Osteocyte (in vitro differentiated cells): ENCODE data around the gene ATRIP. TPM values are rescaled to one million over a fixed set of nuclear protein-coding genes. Genes with fewer than 3 reads are reported as not detected.

Experiments used
- DNase-seq: peaks from one replicate; pipeline ENCODE4 v3.0.0; 2021; ENCODE audit warnings: mixed read lengths; ENCODE audit not compliant: unreplicated experiment; ENCODE audit errors: extremely low spot score
- H3K27ac Mint-ChIP-seq: one replicate; pipeline ENCODE4 v1.8.0; 2021; ENCODE audit warnings: mild to moderate bottlenecking, mixed read lengths; ENCODE audit not compliant: unreplicated experiment
- H3K27me3 Mint-ChIP-seq: one replicate; pipeline ENCODE4 v1.8.0; 2021; ENCODE audit warnings: mixed read lengths; ENCODE audit not compliant: unreplicated experiment
- H3K36me3 Mint-ChIP-seq: one replicate; pipeline ENCODE4 v1.8.0; 2021; ENCODE audit warnings: mixed read lengths; ENCODE audit not compliant: unreplicated experiment
- H3K4me1 Mint-ChIP-seq: one replicate; pipeline ENCODE4 v1.8.0; 2021; ENCODE audit warnings: mixed read lengths; ENCODE audit not compliant: unreplicated experiment
- H3K4me3 Mint-ChIP-seq: one replicate; pipeline ENCODE4 v1.8.0; 2021; ENCODE audit warnings: mild to moderate bottlenecking, moderate library complexity, mixed read lengths; ENCODE audit not compliant: unreplicated experiment
- H3K9me3 Mint-ChIP-seq: one replicate; pipeline ENCODE4 v1.8.0; 2021; ENCODE audit warnings: mixed read lengths; ENCODE audit not compliant: unreplicated experiment
- CTCF ChIP-seq: fragments of 200-600 bp; sonication (generic); IDR thresholded peaks from 2 replicates; pipeline ENCODE4 v1.5.0; 2021; ENCODE audit warnings: antibody characterized with exemption, mild to moderate bottlenecking, moderate library complexity
- total RNA-seq: library from RNA; stranded (reverse); gene quantifications from 2 replicates; pipeline ENCODE4 v1.2.1, GENCODE V29; 2021

ATRIP gene
- total RNA-seq, 1 donor from 2014 or later: 8.5 TPM

GRCh38 chr3:48440590-48440958, 6.0 kb upstream of the ATRIP start:
- Mint-ChIP-seq H3K9me3 (no peaks in the 10 kb centered on the region), H3K27me3 (no peaks in the 10 kb centered on the region), H3K4me3 (peak overlapping the region; percentile 98), H3K27ac (peak overlapping the region; percentile 96), H3K36me3 (peaks cover 5% of the 10 kb centered on the region), H3K4me1 (peaks cover 36% of the 10 kb centered on the region)
- no peak for TF ChIP-seq CTCF
- DNase-seq: no peak

GRCh38 chr3:48441940-48442339, 4.6 kb upstream of the ATRIP start:
- no peak for TF ChIP-seq CTCF
- H3K27me3 Mint-ChIP-seq: no peaks in the 10 kb centered on the region
- no peak for DNase-seq
- peaks cover 46% of the 10 kb centered on the region for H3K4me1 Mint-ChIP-seq
- no peak overlapping the region for H3K27ac Mint-ChIP-seq
- peaks cover 5% of the 10 kb centered on the region for H3K36me3 Mint-ChIP-seq
- H3K4me3 Mint-ChIP-seq: peak overlapping the region; percentile 98
- no peaks in the 10 kb centered on the region for H3K9me3 Mint-ChIP-seq

- Mint-ChIP-seq H3K36me3 (peaks cover 5% of the 10 kb centered on the region), H3K4me1 (peaks cover 47% of the 10 kb centered on the region), H3K27me3 (no peaks in the 10 kb centered on the region), H3K27ac (no peak overlapping the region), H3K9me3 (no peaks in the 10 kb centered on the region), H3K4me3 (peak overlapping the region; percentile 88)
- TF ChIP-seq CTCF: no peak
- no peak for DNase-seq
Measured at GRCh38 chr3:48445277-48445882, 1.2 kb upstream of the ATRIP start.

- Mint-ChIP-seq H3K9me3 (no peaks in the 10 kb centered on the region), H3K27ac (peak overlapping the region; percentile 84), H3K4me3 (peak overlapping the region; percentile 88), H3K27me3 (no peaks in the 10 kb centered on the region), H3K4me1 (peaks cover 41% of the 10 kb centered on the region), H3K36me3 (peaks cover 5% of the 10 kb centered on the region)
- TF ChIP-seq CTCF: no peak
- no peak for DNase-seq
Measured at GRCh38 chr3:48446043-48446424, 503 bp upstream of the ATRIP start.

- Mint-ChIP-seq H3K27ac (no peak overlapping the region), H3K9me3 (no peaks in the 10 kb centered on the region), H3K27me3 (no peaks in the 10 kb centered on the region), H3K36me3 (peaks cover 20% of the 10 kb centered on the region), H3K4me3 (no peak overlapping the region), H3K4me1 (peaks cover 21% of the 10 kb centered on the region)
- TF ChIP-seq CTCF: no peak
- DNase-seq: no peak
Measured at GRCh38 chr3:48451270-48451669, 4.7 kb downstream of the ATRIP start.
